ENCODE results near the gene ITGA1.

ITGA1 gene

DNA sequence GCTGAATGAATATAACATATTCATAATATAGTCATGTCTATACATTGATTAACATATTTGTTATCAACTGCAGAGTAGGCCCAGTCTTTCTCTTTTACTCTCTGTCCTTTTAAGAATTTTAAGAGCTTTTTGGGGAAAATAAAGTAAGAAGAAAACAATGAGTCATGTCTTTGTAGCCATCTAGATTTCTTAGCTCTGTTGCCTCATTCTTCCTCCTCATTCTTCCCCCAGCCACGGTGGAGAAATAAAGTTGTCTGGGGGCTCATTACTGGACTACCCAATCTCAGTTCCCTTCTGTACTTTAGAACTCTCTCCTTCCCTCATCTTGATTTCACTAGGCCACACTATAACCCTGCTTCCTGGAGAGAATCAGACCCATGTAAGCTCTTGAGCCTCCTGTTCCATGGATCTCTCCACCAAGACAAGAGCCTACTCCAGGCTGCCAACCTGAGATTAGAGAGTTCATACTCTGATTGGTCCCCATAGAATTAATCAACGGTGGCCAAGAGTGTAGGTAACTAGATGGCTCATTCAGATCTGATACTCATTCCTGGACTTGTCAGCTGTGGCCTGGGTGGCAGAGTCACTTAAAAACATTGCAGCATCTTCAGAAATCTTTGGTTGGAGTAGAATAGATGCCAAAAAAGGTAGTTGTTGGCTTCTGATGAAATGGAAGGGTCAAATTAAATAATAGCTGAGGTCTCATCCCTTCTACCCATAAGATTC lies 44.2 kb downstream of the ITGA1 start (continued):
- TF ChIP-seq SALL2 (tag by site-specific recombination; IDR thresholded peaks at IDR 0.05; ENCODE audit: borderline replicate concordance) (no peak), ZNF629 (tag by site-specific recombination; IDR thresholded peaks at IDR 0.05) (no peak), ZNF221 (tag by site-specific recombination; IDR thresholded peaks at IDR 0.05; ENCODE audit: borderline replicate concordance) (no peak), BCL11B (tag by site-specific recombination; IDR thresholded peaks at IDR 0.05; ENCODE audit: low read depth) (no peak), SP3 (tag by site-specific recombination; IDR thresholded peaks at IDR 0.05) (no peak), ZNF133 (tag by site-specific recombination; IDR thresholded peaks at IDR 0.05) (no peak), ZNF184 (tag by site-specific recombination; IDR thresholded peaks at IDR 0.05) (no peak), ZNF830 (tag by site-specific recombination; IDR thresholded peaks at IDR 0.05; ENCODE audit: low read depth) (no peak), PRDM1 (tag by site-specific recombination; IDR thresholded peaks at IDR 0.05) (no peak), ZNF121 (tag by site-specific recombination; IDR thresholded peaks at IDR 0.05) (no peak)
- TF ChIP-seq, protein P1, sequence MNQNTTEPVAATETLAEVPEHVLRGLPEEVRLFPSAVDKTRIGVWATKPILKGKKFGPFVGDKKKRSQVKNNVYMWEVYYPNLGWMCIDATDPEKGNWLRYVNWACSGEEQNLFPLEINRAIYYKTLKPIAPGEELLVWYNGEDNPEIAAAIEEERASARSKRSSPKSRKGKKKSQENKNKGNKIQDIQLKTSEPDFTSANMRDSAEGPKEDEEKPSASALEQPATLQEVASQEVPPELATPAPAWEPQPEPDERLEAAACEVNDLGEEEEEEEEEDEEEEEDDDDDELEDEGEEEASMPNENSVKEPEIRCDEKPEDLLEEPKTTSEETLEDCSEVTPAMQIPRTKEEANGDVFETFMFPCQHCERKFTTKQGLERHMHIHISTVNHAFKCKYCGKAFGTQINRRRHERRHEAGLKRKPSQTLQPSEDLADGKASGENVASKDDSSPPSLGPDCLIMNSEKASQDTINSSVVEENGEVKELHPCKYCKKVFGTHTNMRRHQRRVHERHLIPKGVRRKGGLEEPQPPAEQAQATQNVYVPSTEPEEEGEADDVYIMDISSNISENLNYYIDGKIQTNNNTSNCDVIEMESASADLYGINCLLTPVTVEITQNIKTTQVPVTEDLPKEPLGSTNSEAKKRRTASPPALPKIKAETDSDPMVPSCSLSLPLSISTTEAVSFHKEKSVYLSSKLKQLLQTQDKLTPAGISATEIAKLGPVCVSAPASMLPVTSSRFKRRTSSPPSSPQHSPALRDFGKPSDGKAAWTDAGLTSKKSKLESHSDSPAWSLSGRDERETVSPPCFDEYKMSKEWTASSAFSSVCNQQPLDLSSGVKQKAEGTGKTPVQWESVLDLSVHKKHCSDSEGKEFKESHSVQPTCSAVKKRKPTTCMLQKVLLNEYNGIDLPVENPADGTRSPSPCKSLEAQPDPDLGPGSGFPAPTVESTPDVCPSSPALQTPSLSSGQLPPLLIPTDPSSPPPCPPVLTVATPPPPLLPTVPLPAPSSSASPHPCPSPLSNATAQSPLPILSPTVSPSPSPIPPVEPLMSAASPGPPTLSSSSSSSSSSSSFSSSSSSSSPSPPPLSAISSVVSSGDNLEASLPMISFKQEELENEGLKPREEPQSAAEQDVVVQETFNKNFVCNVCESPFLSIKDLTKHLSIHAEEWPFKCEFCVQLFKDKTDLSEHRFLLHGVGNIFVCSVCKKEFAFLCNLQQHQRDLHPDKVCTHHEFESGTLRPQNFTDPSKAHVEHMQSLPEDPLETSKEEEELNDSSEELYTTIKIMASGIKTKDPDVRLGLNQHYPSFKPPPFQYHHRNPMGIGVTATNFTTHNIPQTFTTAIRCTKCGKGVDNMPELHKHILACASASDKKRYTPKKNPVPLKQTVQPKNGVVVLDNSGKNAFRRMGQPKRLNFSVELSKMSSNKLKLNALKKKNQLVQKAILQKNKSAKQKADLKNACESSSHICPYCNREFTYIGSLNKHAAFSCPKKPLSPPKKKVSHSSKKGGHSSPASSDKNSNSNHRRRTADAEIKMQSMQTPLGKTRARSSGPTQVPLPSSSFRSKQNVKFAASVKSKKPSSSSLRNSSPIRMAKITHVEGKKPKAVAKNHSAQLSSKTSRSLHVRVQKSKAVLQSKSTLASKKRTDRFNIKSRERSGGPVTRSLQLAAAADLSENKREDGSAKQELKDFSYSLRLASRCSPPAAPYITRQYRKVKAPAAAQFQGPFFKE (tag by site-specific recombination; IDR thresholded peaks at IDR 0.05; ENCODE audit: borderline replicate concordance), result no peak

DNA sequence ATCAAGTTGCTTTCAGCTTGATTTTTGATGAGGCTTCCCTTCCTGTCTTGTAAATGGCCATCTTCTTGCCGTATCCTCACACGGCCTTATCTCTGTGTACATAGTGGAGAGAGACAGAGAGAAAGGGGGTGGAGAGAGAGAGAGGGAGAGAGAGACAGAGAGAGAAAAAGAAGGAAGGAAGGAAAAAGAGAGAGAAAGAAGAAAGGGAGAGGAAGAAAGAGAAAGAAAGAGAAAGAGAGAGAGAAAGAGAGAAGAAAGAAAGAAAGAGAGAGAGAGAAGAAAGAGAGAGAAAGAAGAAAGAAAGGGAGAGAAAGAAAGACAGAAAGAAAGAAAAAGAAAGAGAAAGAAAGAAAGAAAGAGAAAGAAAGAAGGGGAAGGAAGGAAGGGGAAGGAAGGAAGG lies 46.6 kb downstream of the ITGA1 start:
- no peak overlapping the region for H3K4me3 ChIP-seq (ENCODE audit: low read depth, low read length)
- ChIA-PET POLR2A (no interaction called here), CTCF (interaction anchor here (0.6 kb wide), 3 partner anchors 11 to 1389 kb away, joined by 3 to 4 read pairs (median 3); no protein-coding TSS in a partner anchor)
- no peaks in the 10 kb centered on the region for H3K9me3 ChIP-seq (ENCODE audit: control insufficient read depth, insufficient read depth, low read depth, low read length)
- no peaks in the 10 kb centered on the region for H3K36me3 ChIP-seq (ENCODE audit: control insufficient read depth in 2 of 2, insufficient read depth in 1 of 2, low read length in 2 of 2)
- TF ChIP-seq ZNF202 (tag by site-specific recombination; IDR thresholded peaks at IDR 0.05; ENCODE audit: borderline replicate concordance) (0 out of 2 replicates have a peak, but pooled peaks have one; percentile 53), ZNF416 (tag by site-specific recombination; IDR thresholded peaks at IDR 0.05) (no peak), PRDM1 (tag by site-specific recombination; IDR thresholded peaks at IDR 0.05) (peak; percentile 95), ZNF366 (tag by site-specific recombination; conservative IDR thresholded peaks at IDR 0.05) (peak; percentile 89), ZEB2 (tag by site-specific recombination; IDR thresholded peaks at IDR 0.05) (no peak), ZNF596 (tag by site-specific recombination; IDR thresholded peaks at IDR 0.05) (peak; percentile 93)
- H3K27ac ChIP-seq (ENCODE audit: extremely low read depth, low read depth, low read length), result no peak overlapping the region
- peaks cover 9% of the 10 kb centered on the region; the same call in 1 of the 2 replicates for H3K4me1 ChIP-seq (ENCODE audit: control insufficient read depth, insufficient read depth, low read length)

DNA sequence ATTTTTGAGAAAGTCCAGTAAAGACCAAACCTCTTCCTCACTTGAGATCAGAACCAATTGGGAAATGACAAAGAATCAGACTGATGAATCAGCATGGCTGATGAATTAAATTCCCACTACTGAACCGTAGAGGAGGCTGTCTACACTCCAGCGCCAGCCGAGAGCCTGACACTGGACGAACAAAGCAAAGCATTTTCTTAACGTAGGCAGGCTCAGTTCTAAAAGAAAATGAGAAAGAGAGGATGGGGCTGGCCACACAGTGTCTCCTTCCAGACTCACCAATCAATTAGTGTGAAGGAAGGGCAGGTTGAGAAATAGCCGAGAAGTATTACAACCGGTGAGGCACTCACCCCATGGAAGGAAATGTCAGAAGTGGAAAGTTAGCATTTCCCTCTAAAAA lies 49.4 kb downstream of the ITGA1 start:
- H3K4me1 ChIP-seq (ENCODE audit: control insufficient read depth, insufficient read depth, low read length), result peaks cover 21% of the 10 kb centered on the region
- no peak overlapping the region for H3K27ac ChIP-seq (ENCODE audit: extremely low read depth, low read depth, low read length)
- H3K9me3 ChIP-seq (ENCODE audit: control insufficient read depth, insufficient read depth, low read depth, low read length), result no peaks in the 10 kb centered on the region
- CTCF ChIA-PET, result interaction anchor here (0.9 kb wide), 1 partner anchor 79 kb away, joined by 3 read pairs; no protein-coding TSS in a partner anchor
- H3K4me3 ChIP-seq (ENCODE audit: low read depth, low read length), result no peak overlapping the region
- no peaks in the 10 kb centered on the region for H3K36me3 ChIP-seq (ENCODE audit: control insufficient read depth in 2 of 2, insufficient read depth in 1 of 2, low read length in 2 of 2)
- POLR2A ChIA-PET, result no interaction called here
- TF ChIP-seq ZBTB17 (tag by site-specific recombination; IDR thresholded peaks at IDR 0.05), result peak; percentile 47; the same call in 1 of the 2 replicates
- no peak for TF ChIP-seq ZSCAN16 (tag by site-specific recombination; IDR thresholded peaks at IDR 0.05)
